ENCODE measurements around the gene TMEM132D. TPM values are rescaled to one million over a fixed set of nuclear protein-coding genes. Genes with fewer than 3 reads are reported as not detected.
"Not testable (repeated sequence)": the region's sequence is repeated elsewhere in the genome, so short reads cannot be mapped to it uniquely, and the experiment has no call there.

TMEM132D gene
- total RNA-seq, 1 donor from 2014 or later, result 15.2 TPM

- Mint-ChIP-seq H3K36me3 (ENCODE audit: unreplicated experiment) (no peaks in the 10 kb centered on the region), H3K4me1 (ENCODE audit: unreplicated experiment) (no peaks in the 10 kb centered on the region)
Observed at GRCh38 chr12:129200576-129200975, 703.2 kb downstream of the TMEM132D start.

DNA sequence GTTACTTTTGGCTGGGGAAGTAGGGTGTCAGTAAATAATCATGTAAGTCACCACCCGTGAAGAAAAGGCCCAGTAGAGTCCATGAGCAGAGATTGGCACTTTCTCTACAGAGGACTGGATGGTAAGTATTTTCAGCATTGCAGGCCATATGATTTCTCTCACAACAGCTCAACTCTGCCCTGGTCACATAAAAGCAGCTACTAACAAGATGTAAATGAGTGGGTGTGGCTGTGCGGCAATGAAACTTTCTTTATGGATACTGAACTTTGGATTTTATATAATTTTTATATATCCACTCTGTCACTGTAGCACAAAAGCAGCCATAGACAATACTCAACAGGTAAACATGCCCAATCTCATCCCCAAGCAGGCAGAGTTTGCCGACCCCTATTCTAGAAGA, 706.9 kb downstream of the TMEM132D start:
- Mint-ChIP-seq H3K4me3 (ENCODE audit: unreplicated experiment) (no peak overlapping the region), H3K4me1 (ENCODE audit: unreplicated experiment) (no peaks in the 10 kb centered on the region), H3K27ac (ENCODE audit: unreplicated experiment) (no peak overlapping the region), H3K36me3 (ENCODE audit: unreplicated experiment) (peaks cover 1% of the 10 kb centered on the region), H3K27me3 (ENCODE audit: unreplicated experiment) (no peaks in the 10 kb centered on the region), H3K9me3 (ENCODE audit: unreplicated experiment) (peaks cover 29% of the 10 kb centered on the region)
- TF ChIP-seq, protein P1, sequence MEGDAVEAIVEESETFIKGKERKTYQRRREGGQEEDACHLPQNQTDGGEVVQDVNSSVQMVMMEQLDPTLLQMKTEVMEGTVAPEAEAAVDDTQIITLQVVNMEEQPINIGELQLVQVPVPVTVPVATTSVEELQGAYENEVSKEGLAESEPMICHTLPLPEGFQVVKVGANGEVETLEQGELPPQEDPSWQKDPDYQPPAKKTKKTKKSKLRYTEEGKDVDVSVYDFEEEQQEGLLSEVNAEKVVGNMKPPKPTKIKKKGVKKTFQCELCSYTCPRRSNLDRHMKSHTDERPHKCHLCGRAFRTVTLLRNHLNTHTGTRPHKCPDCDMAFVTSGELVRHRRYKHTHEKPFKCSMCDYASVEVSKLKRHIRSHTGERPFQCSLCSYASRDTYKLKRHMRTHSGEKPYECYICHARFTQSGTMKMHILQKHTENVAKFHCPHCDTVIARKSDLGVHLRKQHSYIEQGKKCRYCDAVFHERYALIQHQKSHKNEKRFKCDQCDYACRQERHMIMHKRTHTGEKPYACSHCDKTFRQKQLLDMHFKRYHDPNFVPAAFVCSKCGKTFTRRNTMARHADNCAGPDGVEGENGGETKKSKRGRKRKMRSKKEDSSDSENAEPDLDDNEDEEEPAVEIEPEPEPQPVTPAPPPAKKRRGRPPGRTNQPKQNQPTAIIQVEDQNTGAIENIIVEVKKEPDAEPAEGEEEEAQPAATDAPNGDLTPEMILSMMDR (IDR thresholded peaks at IDR 0.05), result no peak
- DNase-seq (ENCODE audit: extremely low spot score, unreplicated experiment), result no peak

More at GRCh38 chr12:129200576-129200975, 703.2 kb downstream of the TMEM132D start:
- Mint-ChIP-seq H3K9me3 (ENCODE audit: unreplicated experiment) (peaks cover 25% of the 10 kb centered on the region), H3K27ac (ENCODE audit: unreplicated experiment) (no peak overlapping the region), H3K27me3 (ENCODE audit: unreplicated experiment) (no peaks in the 10 kb centered on the region), H3K4me3 (ENCODE audit: unreplicated experiment) (no peak overlapping the region)
- TF ChIP-seq, protein P1 (IDR thresholded peaks at IDR 0.05), result no peak
- DNase-seq (ENCODE audit: extremely low spot score, unreplicated experiment), result no peak

GRCh38 chr12:129195081-129195480, 708.7 kb downstream of the TMEM132D start:
- H3K4me3 Mint-ChIP-seq (ENCODE audit: unreplicated experiment), result no peak overlapping the region
- TF ChIP-seq, protein P1 (IDR thresholded peaks at IDR 0.05), result no peak
- DNase-seq (ENCODE audit: extremely low spot score, unreplicated experiment), result no peak
- no peaks in the 10 kb centered on the region for H3K27me3 Mint-ChIP-seq (ENCODE audit: unreplicated experiment)
- peaks cover 31% of the 10 kb centered on the region for H3K9me3 Mint-ChIP-seq (ENCODE audit: unreplicated experiment)
- H3K36me3 Mint-ChIP-seq (ENCODE audit: unreplicated experiment), result peaks cover 1% of the 10 kb centered on the region
- no peak overlapping the region for H3K27ac Mint-ChIP-seq (ENCODE audit: unreplicated experiment)
- H3K4me1 Mint-ChIP-seq (ENCODE audit: unreplicated experiment), result no peaks in the 10 kb centered on the region

DNA sequence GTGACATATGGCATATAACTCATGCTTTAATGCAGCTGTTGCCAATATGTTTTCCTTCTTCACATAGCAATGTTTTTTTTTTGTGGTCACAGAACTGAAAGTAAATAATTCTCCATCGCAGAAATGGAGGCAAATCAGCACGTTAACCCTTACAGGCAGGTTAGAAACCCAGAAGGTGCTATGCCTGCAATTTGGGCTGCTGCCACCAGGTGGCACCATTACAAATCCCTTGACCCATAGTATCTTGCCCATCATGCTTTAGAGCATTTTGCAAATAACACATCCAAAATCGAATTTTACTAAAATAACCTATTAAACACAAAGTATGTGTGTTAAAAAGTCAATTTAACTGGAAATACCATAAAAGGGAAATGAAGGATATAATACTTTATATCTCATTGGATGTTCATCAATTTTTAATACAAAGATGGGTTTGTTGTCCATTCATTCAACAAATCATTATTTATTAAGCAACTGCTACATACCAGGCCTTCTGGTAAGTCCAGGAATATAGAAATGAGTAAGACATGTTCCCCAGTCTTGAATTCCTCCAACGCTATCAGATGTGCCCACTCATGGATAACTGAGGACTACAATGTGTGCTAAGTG, 710.5 kb downstream of the TMEM132D start:
- Mint-ChIP-seq H3K27me3 (ENCODE audit: unreplicated experiment) (no peaks in the 10 kb centered on the region), H3K4me3 (ENCODE audit: unreplicated experiment) (no peak overlapping the region), H3K36me3 (ENCODE audit: unreplicated experiment) (peaks cover 1% of the 10 kb centered on the region), H3K4me1 (ENCODE audit: unreplicated experiment) (no peaks in the 10 kb centered on the region), H3K9me3 (ENCODE audit: unreplicated experiment) (peaks cover 33% of the 10 kb centered on the region), H3K27ac (ENCODE audit: unreplicated experiment) (no peak overlapping the region)
- no peak for DNase-seq (ENCODE audit: extremely low spot score, unreplicated experiment)
- TF ChIP-seq, protein P1 (IDR thresholded peaks at IDR 0.05), result peak; percentile 60

- Mint-ChIP-seq H3K4me1 (ENCODE audit: unreplicated experiment) (no peaks in the 10 kb centered on the region), H3K27me3 (ENCODE audit: unreplicated experiment) (no peaks in the 10 kb centered on the region), H3K27ac (ENCODE audit: unreplicated experiment) (no peak overlapping the region), H3K9me3 (ENCODE audit: unreplicated experiment) (peaks cover 37% of the 10 kb centered on the region), H3K36me3 (ENCODE audit: unreplicated experiment) (peaks cover 3% of the 10 kb centered on the region), H3K4me3 (ENCODE audit: unreplicated experiment) (no peak overlapping the region)
- TF ChIP-seq, protein P1 (IDR thresholded peaks at IDR 0.05), result no peak
- DNase-seq (ENCODE audit: extremely low spot score, unreplicated experiment), result no peak
Observed at GRCh38 chr12:129190827-129191226, 713.0 kb downstream of the TMEM132D start.

GRCh38 chr12:129189879-129190278, 713.9 kb downstream of the TMEM132D start:
- not testable (repeated sequence) for H3K27me3 Mint-ChIP-seq (ENCODE audit: unreplicated experiment); H3K4me1 Mint-ChIP-seq (ENCODE audit: unreplicated experiment); DNase-seq (ENCODE audit: extremely low spot score, unreplicated experiment); H3K4me3 Mint-ChIP-seq (ENCODE audit: unreplicated experiment); H3K27ac Mint-ChIP-seq (ENCODE audit: unreplicated experiment); H3K36me3 Mint-ChIP-seq (ENCODE audit: unreplicated experiment)
- peaks cover 31% of the 10 kb centered on the region for H3K9me3 Mint-ChIP-seq (ENCODE audit: unreplicated experiment)
